IMR-90 (cell line): ENCODE data around the gene PGBD5.

ENCODE experiments used
- BHLHE40 ChIP-seq: fragments of 150-350 bp; IDR thresholded peaks from 2 replicates; pipeline ENCODE4 v1.6.1; 2016; ENCODE audit warnings: mild to moderate bottlenecking, low read depth, low read length
- CEBPB ChIP-seq: IDR thresholded peaks from 2 replicates; pipeline ENCODE4 v1.6.1; 2012; ENCODE audit warnings: low read depth, low read length, improper control_type of control experiment
- CHD1 ChIP-seq: IDR thresholded peaks from 2 replicates; pipeline ENCODE4 v1.6.1; 2012; ENCODE audit warnings: low read depth, low read length, improper control_type of control experiment
- FOS ChIP-seq: fragments of 150-350 bp; IDR thresholded peaks from 2 replicates; pipeline ENCODE4 v1.6.1; 2016; ENCODE audit warnings: low read depth, low read length
- MXI1 ChIP-seq: IDR thresholded peaks from 2 replicates; pipeline ENCODE4 v1.6.1; 2012; ENCODE audit warnings: low read depth, mild to moderate bottlenecking, low read length, moderate library complexity, borderline replicate concordance
- POLR2A ChIP-seq: IDR thresholded peaks from 2 replicates; pipeline ENCODE4 v1.6.1; 2012; ENCODE audit warnings: mild to moderate bottlenecking, low read depth, low read length
- RAD21 ChIP-seq: IDR thresholded peaks from 2 replicates; pipeline ENCODE4 v1.6.1; 2012; ENCODE audit warnings: low read length, improper control_type of control experiment
- RCOR1 ChIP-seq: IDR thresholded peaks from 2 replicates; pipeline ENCODE4 v1.6.1; 2012; ENCODE audit warnings: mild to moderate bottlenecking, low read length, improper control_type of control experiment; ENCODE audit not compliant: insufficient replicate concordance
- RFX5 ChIP-seq: IDR thresholded peaks from 2 replicates; pipeline ENCODE4 v1.8.0; 2012; ENCODE audit warnings: low read depth, mild to moderate bottlenecking, low read length, moderate library complexity
- SMC3 ChIP-seq: fragments of 150-350 bp; IDR thresholded peaks from 2 replicates; pipeline ENCODE4 v1.6.1; 2016; ENCODE audit warnings: low read depth, mild to moderate bottlenecking, antibody characterized with exemption, low read length, moderate library complexity
- TF ChIP-seq, protein P1 (sequence below): conservative IDR thresholded peaks from 2 replicates; pipeline ENCODE4 v1.5.1; 2012; ENCODE audit warnings: mild to moderate bottlenecking, low read depth, low read length, improper control_type of control experiment
- TF ChIP-seq, protein P2 (sequence below): fragments of 150-350 bp; IDR thresholded peaks from 2 replicates; pipeline ENCODE4 v1.6.1; 2016; ENCODE audit warnings: low read depth, mild to moderate bottlenecking, low read length, moderate library complexity, borderline replicate concordance
- TF ChIP-seq, protein P3 (sequence below): fragments of 150-350 bp; IDR thresholded peaks from 2 replicates; pipeline ENCODE4 v1.6.1; 2017; ENCODE audit warnings: mild to moderate bottlenecking, antibody characterized with exemption, low read length, low read depth

DNA sequence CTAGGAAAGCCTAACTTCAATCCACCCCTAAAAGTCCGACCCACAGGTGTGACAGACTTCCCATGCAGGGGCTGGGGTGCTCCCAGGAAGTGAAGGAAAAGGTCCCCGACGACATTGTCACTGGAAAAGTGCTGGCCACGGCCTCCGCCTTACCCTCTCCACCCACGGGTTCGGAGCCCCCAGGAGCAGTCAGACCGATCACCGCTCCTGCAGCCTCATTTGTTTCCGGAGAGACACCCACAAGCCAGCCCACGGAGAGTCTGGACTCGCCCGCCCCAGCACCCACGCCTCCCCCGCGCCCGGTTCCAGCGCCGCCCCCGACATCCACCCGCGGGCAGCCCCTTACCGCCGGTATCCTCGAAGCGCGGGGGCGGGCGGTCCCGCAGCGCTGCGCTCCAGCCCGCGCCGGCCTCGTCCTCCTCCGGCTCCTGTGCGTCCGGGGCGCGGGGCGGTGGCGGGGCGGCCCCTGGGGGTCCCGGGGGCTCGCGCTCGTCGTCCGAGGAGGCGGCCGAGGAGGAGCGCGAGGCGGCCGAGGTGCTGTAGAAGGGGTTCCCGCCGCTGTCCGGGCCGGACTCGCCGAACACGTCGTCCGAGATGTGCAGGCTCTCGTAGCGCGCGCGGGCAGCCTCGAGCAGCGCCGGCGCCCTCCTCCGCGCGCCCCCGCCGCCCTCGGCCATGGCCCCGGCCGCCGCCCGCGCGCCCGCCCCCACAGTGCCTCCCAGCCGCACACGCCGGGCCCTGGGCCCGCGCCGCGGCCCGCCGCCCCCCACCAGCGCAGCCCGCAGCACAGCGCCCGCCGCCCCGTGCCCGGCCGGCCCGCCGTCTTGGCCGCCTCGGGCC, 660 bp downstream of the PGBD5 start:
- TF ChIP-seq, protein P1, sequence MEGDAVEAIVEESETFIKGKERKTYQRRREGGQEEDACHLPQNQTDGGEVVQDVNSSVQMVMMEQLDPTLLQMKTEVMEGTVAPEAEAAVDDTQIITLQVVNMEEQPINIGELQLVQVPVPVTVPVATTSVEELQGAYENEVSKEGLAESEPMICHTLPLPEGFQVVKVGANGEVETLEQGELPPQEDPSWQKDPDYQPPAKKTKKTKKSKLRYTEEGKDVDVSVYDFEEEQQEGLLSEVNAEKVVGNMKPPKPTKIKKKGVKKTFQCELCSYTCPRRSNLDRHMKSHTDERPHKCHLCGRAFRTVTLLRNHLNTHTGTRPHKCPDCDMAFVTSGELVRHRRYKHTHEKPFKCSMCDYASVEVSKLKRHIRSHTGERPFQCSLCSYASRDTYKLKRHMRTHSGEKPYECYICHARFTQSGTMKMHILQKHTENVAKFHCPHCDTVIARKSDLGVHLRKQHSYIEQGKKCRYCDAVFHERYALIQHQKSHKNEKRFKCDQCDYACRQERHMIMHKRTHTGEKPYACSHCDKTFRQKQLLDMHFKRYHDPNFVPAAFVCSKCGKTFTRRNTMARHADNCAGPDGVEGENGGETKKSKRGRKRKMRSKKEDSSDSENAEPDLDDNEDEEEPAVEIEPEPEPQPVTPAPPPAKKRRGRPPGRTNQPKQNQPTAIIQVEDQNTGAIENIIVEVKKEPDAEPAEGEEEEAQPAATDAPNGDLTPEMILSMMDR = no peak
- TF ChIP-seq POLR2A (no peak), CEBPB (no peak), BHLHE40 (no peak), RFX5 (no peak), FOS (no peak), CHD1 (no peak), RAD21 (no peak), SMC3 (no peak), RCOR1 (no peak), MXI1 (no peak)
- TF ChIP-seq, protein P2, sequence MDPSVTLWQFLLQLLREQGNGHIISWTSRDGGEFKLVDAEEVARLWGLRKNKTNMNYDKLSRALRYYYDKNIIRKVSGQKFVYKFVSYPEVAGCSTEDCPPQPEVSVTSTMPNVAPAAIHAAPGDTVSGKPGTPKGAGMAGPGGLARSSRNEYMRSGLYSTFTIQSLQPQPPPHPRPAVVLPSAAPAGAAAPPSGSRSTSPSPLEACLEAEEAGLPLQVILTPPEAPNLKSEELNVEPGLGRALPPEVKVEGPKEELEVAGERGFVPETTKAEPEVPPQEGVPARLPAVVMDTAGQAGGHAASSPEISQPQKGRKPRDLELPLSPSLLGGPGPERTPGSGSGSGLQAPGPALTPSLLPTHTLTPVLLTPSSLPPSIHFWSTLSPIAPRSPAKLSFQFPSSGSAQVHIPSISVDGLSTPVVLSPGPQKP = no peak
- TF ChIP-seq, protein P3, sequence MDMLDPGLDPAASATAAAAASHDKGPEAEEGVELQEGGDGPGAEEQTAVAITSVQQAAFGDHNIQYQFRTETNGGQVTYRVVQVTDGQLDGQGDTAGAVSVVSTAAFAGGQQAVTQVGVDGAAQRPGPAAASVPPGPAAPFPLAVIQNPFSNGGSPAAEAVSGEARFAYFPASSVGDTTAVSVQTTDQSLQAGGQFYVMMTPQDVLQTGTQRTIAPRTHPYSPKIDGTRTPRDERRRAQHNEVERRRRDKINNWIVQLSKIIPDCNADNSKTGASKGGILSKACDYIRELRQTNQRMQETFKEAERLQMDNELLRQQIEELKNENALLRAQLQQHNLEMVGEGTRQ = no peak
